ENCODE measurements around the gene GRM7. TPM values are rescaled to one million over a fixed set of nuclear protein-coding genes. Genes with fewer than 3 reads are reported as not detected.

Gene GRM7
- total and polyA plus RNA-seq, 2 of the 4 experiments (the other 2 are of a cell fraction): not detected

GRCh38 chr3:7292362-7292761 lies 431.4 kb downstream of the GRM7 start:
- Histone ChIP-seq H2AK5ac (ENCODE audit: low read depth, low read length) (no peak overlapping the region), H3K9me3 (ENCODE audit: control insufficient read depth, insufficient read depth, low read length) (peaks cover 7% of the 10 kb centered on the region), H3K4me2 (ENCODE audit: low read depth, low read length) (no peak overlapping the region), H2AFZ (replicated peaks; ENCODE audit: low read length, poor library complexity) (no peak overlapping the region), H3K79me1 (ENCODE audit: low read depth in 1 of 2, low read length in 2 of 2) (no peaks in the 10 kb centered on the region), H3K4me1 (ENCODE audit: control insufficient read depth, insufficient read depth, low read length) (no peaks in the 10 kb centered on the region), H3K18ac (ENCODE audit: low read depth, low read length) (no peak overlapping the region), H3K23ac (ENCODE audit: low read depth, low read length) (no peak overlapping the region), H3K14ac (replicated peaks; ENCODE audit: low read depth, low read length) (no peak overlapping the region), H2BK20ac (ENCODE audit: low read depth, low read length) (no peak overlapping the region), H3K9ac (ENCODE audit: low read depth, low read length) (no peak overlapping the region), H3K27me3 (ENCODE audit: control insufficient read depth, insufficient read depth, low read length) (no peaks in the 10 kb centered on the region), H4K20me1 (ENCODE audit: insufficient read depth, low read length) (no peaks in the 10 kb centered on the region), H3K4ac (ENCODE audit: low read depth, low read length) (no peak overlapping the region), H3K9me1 (ENCODE audit: insufficient read depth, low read length) (no peaks in the 10 kb centered on the region), H2AK9ac (replicated peaks; ENCODE audit: low read depth, low read length, poor library complexity) (no peak overlapping the region), H3K56ac (ENCODE audit: extremely low read depth, insufficient read depth, low read length) (no peak overlapping the region), H2BK120ac (ENCODE audit: low read depth, low read length) (no peak overlapping the region), H4K91ac (ENCODE audit: insufficient read depth, low read depth, low read length) (no peak overlapping the region), H3K27ac (ENCODE audit: insufficient read depth, low read length) (no peak overlapping the region), H4K5ac (ENCODE audit: low read depth, low read length) (no peak overlapping the region), H2BK15ac (ENCODE audit: low read depth, low read length) (no peak overlapping the region), H3K4me3 (ENCODE audit: insufficient read depth, low read depth, low read length) (no peak overlapping the region), H3K36me3 (ENCODE audit: control insufficient read depth, insufficient read depth, low read length) (no peaks in the 10 kb centered on the region), H4K8ac (ENCODE audit: low read depth in 2 of 2, low read length in 2 of 2) (no peak overlapping the region), H2BK5ac (ENCODE audit: low read depth, low read length, poor library complexity, severe bottlenecking) (no peak overlapping the region)
- intact Hi-C loops (cut with micrococcal nuclease): no loop called here
- no TSS peak for BruUV-seq (replicated peaks)
- dilution Hi-C loops (cut with HindIII; ENCODE audit: low sequenced_read_pairs, unreplicated experiment): no loop called here
- TF ChIP-seq RAD21 (IDR thresholded peaks at IDR 0.05; ENCODE audit: low read length) (no peak), RCOR1 (IDR thresholded peaks at IDR 0.05; ENCODE audit: insufficient replicate concordance, low read length) (no peak), FOS (IDR thresholded peaks at IDR 0.05; ENCODE audit: low read depth, low read length) (no peak)
- ChIA-PET CTCF (no interaction called here), POLR2A (ENCODE audit: unreplicated experiment) (no interaction called here)
- DNase-seq: no peak
- no peak for ATAC-seq (ENCODE audit: low read depth)
- in situ Hi-C loops (cut with MboI; ENCODE audit: low sequenced_read_pairs): no loop called here
- WGBS, 2 experiments (ENCODE audit: extremely low coverage in 2 of 2, insufficient read length in 1 of 2): no CpG with 5 or more reads among the region's 2 CpGs

Data from IMR-90 (cell line).